GM19351 (cell line): ENCODE measurements around the gene EMX1.

ENCODE experiments used
- ATAC-seq: cut with Tn5 transposase; IDR thresholded peaks from one replicate; pipeline ENCODE4 v1.9.1; 2021; ENCODE audit warnings: mild to moderate bottlenecking, moderate library complexity; ENCODE audit not compliant: unreplicated experiment

The EMX1 gene

GRCh38 chr2:72942293-72942692, 25.0 kb downstream of the EMX1 start:
- ATAC-seq, result no peak

- ATAC-seq, result no peak
Observed at GRCh38 chr2:72942881-72943418, 25.6 kb downstream of the EMX1 start.

- ATAC-seq, result no peak
Observed at GRCh38 chr2:72943540-72944395, 26.4 kb downstream of the EMX1 start.

- ATAC-seq, result no peak
Observed at GRCh38 chr2:72944804-72945449, 27.6 kb downstream of the EMX1 start.

GRCh38 chr2:72945450-72946019, 28.2 kb downstream of the EMX1 start:
- no peak for ATAC-seq

GRCh38 chr2:72946466-72946865, 29.1 kb downstream of the EMX1 start:
- ATAC-seq, result no peak

GRCh38 chr2:72947952-72948830, 30.9 kb downstream of the EMX1 start:
- ATAC-seq, result no peak

GRCh38 chr2:72949045-72949444, 31.7 kb downstream of the EMX1 start:
- ATAC-seq, result no peak

- ATAC-seq, result no peak
Observed at GRCh38 chr2:72949642-72950041, 32.3 kb downstream of the EMX1 start.

- no peak for ATAC-seq
Observed at GRCh38 chr2:72950558-72951255, 33.4 kb downstream of the EMX1 start.

- ATAC-seq, result no peak
Observed at GRCh38 chr2:72951303-72952095, 34.2 kb downstream of the EMX1 start.

GRCh38 chr2:72952110-72952823, 34.9 kb downstream of the EMX1 start:
- no peak for ATAC-seq

GRCh38 chr2:72952961-72953360, 35.6 kb downstream of the EMX1 start:
- no peak for ATAC-seq

GRCh38 chr2:72953528-72953927, 36.2 kb downstream of the EMX1 start:
- ATAC-seq, result no peak

- ATAC-seq, result no peak
Observed at GRCh38 chr2:72953976-72954375, 36.7 kb downstream of the EMX1 start.

GRCh38 chr2:72954376-72955227, 37.3 kb downstream of the EMX1 start:
- ATAC-seq, result no peak

- ATAC-seq, result no peak
Observed at GRCh38 chr2:72955228-72956049, 38.1 kb downstream of the EMX1 start.
